ENCODE data around the gene GGN.

The GGN gene

GRCh38 chr19:38385804-38386257 is 2.0 kb downstream of the GGN start:
- FAIRE-seq (no peak), DNase-seq (ENCODE audit: insufficient read length, low spot score) (no peak)
- no peak for TF ChIP-seq CTCF (IDR thresholded peaks at IDR 0.05; ENCODE audit: insufficient read depth, missing control alignments)

GRCh38 chr19:38385057-38385803 is 2.6 kb downstream of the GGN start:
- no peak for DNase-seq (ENCODE audit: insufficient read length, low spot score)
- TF ChIP-seq CTCF (IDR thresholded peaks at IDR 0.05; ENCODE audit: insufficient read depth, missing control alignments): no peak
- FAIRE-seq: no peak

GRCh38 chr19:38384209-38385027 is 3.4 kb downstream of the GGN start:
- no peak for DNase-seq (ENCODE audit: insufficient read length, low spot score)
- TF ChIP-seq CTCF (IDR thresholded peaks at IDR 0.05; ENCODE audit: insufficient read depth, missing control alignments): no peak
- FAIRE-seq: no peak

GRCh38 chr19:38383743-38384142 is 4.1 kb downstream of the GGN start:
- FAIRE-seq: no peak
- TF ChIP-seq CTCF (IDR thresholded peaks at IDR 0.05; ENCODE audit: insufficient read depth, missing control alignments): no peak
- no peak for DNase-seq (ENCODE audit: insufficient read length, low spot score)

- no peak for FAIRE-seq
- no peak for TF ChIP-seq CTCF (IDR thresholded peaks at IDR 0.05; ENCODE audit: insufficient read depth, missing control alignments)
- DNase-seq (ENCODE audit: insufficient read length, low spot score): no peak
These were observed 4.7 kb downstream of the GGN start for GRCh38 chr19:38383184-38383583.

- no peak for TF ChIP-seq CTCF (IDR thresholded peaks at IDR 0.05; ENCODE audit: insufficient read depth, missing control alignments)
- DNase-seq (ENCODE audit: insufficient read length, low spot score): no peak
- FAIRE-seq: no peak
These were observed 6.7 kb downstream of the GGN start for GRCh38 chr19:38381138-38381537.

- FAIRE-seq (no peak), DNase-seq (ENCODE audit: insufficient read length, low spot score) (no peak)
- TF ChIP-seq CTCF (IDR thresholded peaks at IDR 0.05; ENCODE audit: insufficient read depth, missing control alignments): no peak
These were observed 9.0 kb downstream of the GGN start for GRCh38 chr19:38378866-38379265.

All from D721Med (cell line).